ENCODE data around the gene LGR5. TPM values are rescaled to one million over a fixed set of nuclear protein-coding genes. Genes with fewer than 3 reads are reported as not detected.
A peak's percentile ranks its signal among the peaks of the same experiment; 100 is the strongest.

LGR5 gene
- polyA plus RNA-seq, 1 donor from 2014 or later, result not detected

- Mint-ChIP-seq H3K4me3 (no peak overlapping the region), H3K36me3 (no peaks in the 10 kb centered on the region), H3K4me1 (no peaks in the 10 kb centered on the region), H3K27ac (no peak overlapping the region), H3K27me3 (peaks cover 1% of the 10 kb centered on the region), H3K9me3 (peaks cover 0 to 1% (median 0%) of the 10 kb centered on the region in 3 donors)
Observed at GRCh38 chr12:71425568-71426299, 13.9 kb upstream of the LGR5 start.

GRCh38 chr12:71426300-71427047 is 13.1 kb upstream of the LGR5 start:
- no peaks in the 10 kb centered on the region for H3K4me1 Mint-ChIP-seq
- H3K9me3 Mint-ChIP-seq, result peaks cover 0 to 1% (median 0%) of the 10 kb centered on the region in 3 donors
- H3K4me3 Mint-ChIP-seq, result no peak overlapping the region
- no peaks in the 10 kb centered on the region for H3K36me3 Mint-ChIP-seq
- no peak overlapping the region for H3K27ac Mint-ChIP-seq
- H3K27me3 Mint-ChIP-seq, result peaks cover 1% of the 10 kb centered on the region

GRCh38 chr12:71430756-71431155 is 8.8 kb upstream of the LGR5 start:
- H3K36me3 Mint-ChIP-seq, result no peaks in the 10 kb centered on the region
- H3K9me3 Mint-ChIP-seq, result peaks cover 7 to 10% (median 9%) of the 10 kb centered on the region in 3 donors
- no peak overlapping the region for H3K4me3 Mint-ChIP-seq
- no peak overlapping the region for H3K27ac Mint-ChIP-seq
- H3K4me1 Mint-ChIP-seq, result no peaks in the 10 kb centered on the region
- peaks cover 8% of the 10 kb centered on the region for H3K27me3 Mint-ChIP-seq

- peaks cover 9 to 16% (median 12%) of the 10 kb centered on the region in 3 donors for H3K9me3 Mint-ChIP-seq
- H3K27ac Mint-ChIP-seq, result no peak overlapping the region
- peaks cover 8% of the 10 kb centered on the region for H3K27me3 Mint-ChIP-seq
- no peaks in the 10 kb centered on the region for H3K36me3 Mint-ChIP-seq
- H3K4me1 Mint-ChIP-seq, result no peaks in the 10 kb centered on the region
- no peak overlapping the region for H3K4me3 Mint-ChIP-seq
Observed at GRCh38 chr12:71431991-71432390, 7.6 kb upstream of the LGR5 start.

- Mint-ChIP-seq H3K27ac (no peak overlapping the region), H3K4me1 (no peaks in the 10 kb centered on the region), H3K27me3 (peaks cover 17% of the 10 kb centered on the region), H3K4me3 (no peak overlapping the region), H3K36me3 (no peaks in the 10 kb centered on the region), H3K9me3 (peaks cover 11 to 23% (median 16%) of the 10 kb centered on the region in 3 donors)
Observed at GRCh38 chr12:71432936-71433335, 6.7 kb upstream of the LGR5 start.

- peaks cover 47% of the 10 kb centered on the region for H3K27me3 Mint-ChIP-seq
- H3K4me1 Mint-ChIP-seq, result peaks cover 10 to 19% (median 10%) of the 10 kb centered on the region in 3 donors
- no peaks in the 10 kb centered on the region for H3K36me3 Mint-ChIP-seq
- H3K4me3 Mint-ChIP-seq, result no peak overlapping the region
- peaks cover 11 to 23% (median 16%) of the 10 kb centered on the region in 3 donors for H3K9me3 Mint-ChIP-seq
- no peak overlapping the region for H3K27ac Mint-ChIP-seq
Observed at GRCh38 chr12:71436696-71437095, 2.9 kb upstream of the LGR5 start.

GRCh38 chr12:71438670-71439361 is 782 bp upstream of the LGR5 start:
- H3K4me1 Mint-ChIP-seq, result peaks cover 10 to 21% (median 10%) of the 10 kb centered on the region in 3 donors
- H3K4me3 Mint-ChIP-seq, result peak overlapping the region; percentile 73 to 89 (median 81)
- H3K9me3 Mint-ChIP-seq, result peaks cover 11 to 23% (median 16%) of the 10 kb centered on the region in 3 donors
- peaks cover 46% of the 10 kb centered on the region for H3K27me3 Mint-ChIP-seq
- no peak overlapping the region for H3K27ac Mint-ChIP-seq
- H3K36me3 Mint-ChIP-seq, result no peaks in the 10 kb centered on the region

GRCh38 chr12:71439362-71439612 is 311 bp upstream of the LGR5 start:
- Mint-ChIP-seq H3K9me3 (peaks cover 8 to 23% (median 16%) of the 10 kb centered on the region in 3 donors), H3K27ac (no peak overlapping the region), H3K4me1 (peaks cover 10 to 21% (median 10%) of the 10 kb centered on the region in 3 donors), H3K27me3 (peaks cover 46% of the 10 kb centered on the region), H3K36me3 (no peaks in the 10 kb centered on the region), H3K4me3 (peak overlapping the region; percentile 73 to 89 (median 81))

GRCh38 chr12:71440345-71440762 is 756 bp downstream of the LGR5 start:
- no peaks in the 10 kb centered on the region for H3K36me3 Mint-ChIP-seq
- H3K9me3 Mint-ChIP-seq, result peaks cover 9 to 18% (median 10%) of the 10 kb centered on the region in 3 donors
- H3K27ac Mint-ChIP-seq, result no peak overlapping the region
- peaks cover 50% of the 10 kb centered on the region for H3K27me3 Mint-ChIP-seq
- peak overlapping the region; percentile 70 to 91 (median 78) for H3K4me3 Mint-ChIP-seq
- peaks cover 10 to 21% (median 10%) of the 10 kb centered on the region in 3 donors for H3K4me1 Mint-ChIP-seq

GRCh38 chr12:71440763-71441748 is 1.5 kb downstream of the LGR5 start:
- H3K27me3 Mint-ChIP-seq, result peaks cover 50% of the 10 kb centered on the region
- peak overlapping the region in 1 of 3 donors; percentile 7 for H3K27ac Mint-ChIP-seq

GRCh38 chr12:71441836-71442566 is 2.4 kb downstream of the LGR5 start:
- H3K27me3 Mint-ChIP-seq, result peaks cover 53% of the 10 kb centered on the region
- H3K27ac Mint-ChIP-seq, result no peak overlapping the region
- H3K36me3 Mint-ChIP-seq, result no peaks in the 10 kb centered on the region
- no peak overlapping the region for H3K4me3 Mint-ChIP-seq
- peaks cover 10 to 21% (median 10%) of the 10 kb centered on the region in 3 donors for H3K4me1 Mint-ChIP-seq
- H3K9me3 Mint-ChIP-seq, result peaks cover 3 to 7% (median 6%) of the 10 kb centered on the region in 3 donors

More at GRCh38 chr12:71440763-71441748, 1.5 kb downstream of the LGR5 start:
- Mint-ChIP-seq H3K9me3 (peaks cover 7 to 12% (median 7%) of the 10 kb centered on the region in 3 donors), H3K4me3 (peak overlapping the region; percentile 70 to 91 (median 78)), H3K4me1 (peaks cover 10 to 21% (median 10%) of the 10 kb centered on the region in 3 donors), H3K36me3 (no peaks in the 10 kb centered on the region)

- Mint-ChIP-seq H3K36me3 (no peaks in the 10 kb centered on the region), H3K4me1 (peaks cover 10 to 21% (median 10%) of the 10 kb centered on the region in 3 donors), H3K27me3 (peaks cover 50% of the 10 kb centered on the region), H3K9me3 (peaks cover 0 to 4% (median 2%) of the 10 kb centered on the region in 3 donors), H3K4me3 (no peak overlapping the region), H3K27ac (no peak overlapping the region)
Observed at GRCh38 chr12:71442567-71442931, 3.0 kb downstream of the LGR5 start.

- peaks cover 3 to 14% (median 6%) of the 10 kb centered on the region in 3 donors for H3K4me1 Mint-ChIP-seq
- H3K36me3 Mint-ChIP-seq, result no peaks in the 10 kb centered on the region
- peaks cover 0 to 3% (median 0%) of the 10 kb centered on the region in 3 donors for H3K9me3 Mint-ChIP-seq
- peaks cover 36% of the 10 kb centered on the region for H3K27me3 Mint-ChIP-seq
- no peak overlapping the region for H3K4me3 Mint-ChIP-seq
- no peak overlapping the region for H3K27ac Mint-ChIP-seq
Observed at GRCh38 chr12:71445071-71445470, 5.5 kb downstream of the LGR5 start.

All from IgD-negative memory B cell (primary cell).